HG03103 (cell line): ENCODE data around the gene RUFY1.

Source experiments
- ATAC-seq: cut with Tn5 transposase; IDR thresholded peaks from one replicate; pipeline ENCODE4 v1.9.1; 2021; ENCODE audit warnings: low read depth; ENCODE audit not compliant: unreplicated experiment

The RUFY1 gene

DNA sequence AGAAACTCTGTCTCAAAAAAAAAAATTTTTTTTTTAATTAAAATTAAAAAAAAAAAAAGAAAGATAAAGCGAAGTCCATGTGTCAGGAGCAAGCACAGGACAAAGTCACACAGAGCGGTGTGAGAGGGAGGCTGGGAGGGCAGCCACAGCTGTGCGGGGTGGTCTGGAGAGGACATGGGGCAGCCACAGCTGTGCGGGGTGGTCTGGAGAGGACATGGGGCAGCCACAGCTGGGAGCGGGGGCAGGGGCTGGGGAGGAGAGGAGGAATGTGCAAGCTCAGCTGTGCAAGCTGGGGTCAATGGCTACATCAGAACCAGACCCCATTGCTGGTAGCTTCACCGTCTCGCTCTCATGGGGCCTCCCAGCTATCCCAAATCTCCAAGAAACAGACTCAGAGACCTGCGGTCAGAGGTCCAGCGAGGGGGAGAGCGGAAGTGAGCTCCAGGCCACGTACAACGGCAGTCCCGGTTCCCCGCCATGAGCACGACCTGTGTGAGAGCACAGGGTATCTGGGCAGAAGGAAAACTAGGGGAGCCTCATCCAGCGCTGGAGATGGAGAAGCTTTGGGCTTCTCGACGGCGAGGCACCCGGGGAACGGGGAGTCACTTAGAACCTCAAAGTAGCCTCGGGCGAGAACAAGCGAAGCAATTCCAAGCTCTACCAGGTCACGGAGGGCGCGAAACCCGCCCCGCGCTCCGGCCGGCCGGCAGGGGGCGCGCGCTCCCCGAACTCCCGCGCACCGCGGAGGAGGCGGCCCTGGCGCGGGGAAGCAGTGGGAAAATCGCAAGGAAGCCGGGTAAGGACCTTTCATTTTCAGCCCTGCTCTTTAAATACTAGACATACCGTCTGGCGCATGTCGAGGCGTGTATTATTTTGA lies 107.2 kb downstream of the RUFY1 start:
- peak; percentile 86 for ATAC-seq

DNA sequence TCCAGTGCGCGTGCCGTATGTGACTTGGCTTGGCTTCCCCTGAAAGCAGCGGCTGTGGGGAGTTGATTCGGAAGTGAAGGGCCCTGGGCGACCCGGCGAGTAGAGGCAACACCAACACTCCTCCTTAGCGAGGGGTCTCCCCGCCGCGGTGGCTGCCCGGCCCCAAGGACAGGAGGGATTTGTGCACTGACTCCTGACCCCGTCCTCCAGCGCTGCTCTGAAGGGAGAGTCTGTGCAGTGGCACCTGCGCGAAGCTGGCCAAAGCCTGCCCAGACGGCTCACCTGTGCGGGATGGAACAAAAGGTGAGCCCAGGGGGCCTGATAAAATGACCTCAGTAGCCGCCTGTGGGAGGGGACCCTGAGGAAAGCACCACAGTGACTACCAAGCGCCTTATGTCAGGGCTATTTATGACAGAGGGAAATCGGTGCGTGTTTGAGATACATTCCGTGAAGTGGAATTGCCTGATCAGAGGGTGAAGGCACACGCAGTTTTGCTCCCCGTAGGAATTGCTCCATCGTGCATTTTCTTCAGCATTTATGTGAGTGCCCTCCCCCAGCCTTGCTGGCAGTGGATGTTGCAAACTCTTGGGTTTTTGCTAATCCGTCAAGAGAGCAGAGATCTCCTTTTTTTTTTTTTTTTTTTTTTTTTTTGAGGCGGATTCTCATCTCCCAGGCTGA lies 108.0 kb downstream of the RUFY1 start:
- ATAC-seq, result peak; percentile 42
